ENCODE measurements around the gene BMS1.

- TF ChIP-seq, protein P1, sequence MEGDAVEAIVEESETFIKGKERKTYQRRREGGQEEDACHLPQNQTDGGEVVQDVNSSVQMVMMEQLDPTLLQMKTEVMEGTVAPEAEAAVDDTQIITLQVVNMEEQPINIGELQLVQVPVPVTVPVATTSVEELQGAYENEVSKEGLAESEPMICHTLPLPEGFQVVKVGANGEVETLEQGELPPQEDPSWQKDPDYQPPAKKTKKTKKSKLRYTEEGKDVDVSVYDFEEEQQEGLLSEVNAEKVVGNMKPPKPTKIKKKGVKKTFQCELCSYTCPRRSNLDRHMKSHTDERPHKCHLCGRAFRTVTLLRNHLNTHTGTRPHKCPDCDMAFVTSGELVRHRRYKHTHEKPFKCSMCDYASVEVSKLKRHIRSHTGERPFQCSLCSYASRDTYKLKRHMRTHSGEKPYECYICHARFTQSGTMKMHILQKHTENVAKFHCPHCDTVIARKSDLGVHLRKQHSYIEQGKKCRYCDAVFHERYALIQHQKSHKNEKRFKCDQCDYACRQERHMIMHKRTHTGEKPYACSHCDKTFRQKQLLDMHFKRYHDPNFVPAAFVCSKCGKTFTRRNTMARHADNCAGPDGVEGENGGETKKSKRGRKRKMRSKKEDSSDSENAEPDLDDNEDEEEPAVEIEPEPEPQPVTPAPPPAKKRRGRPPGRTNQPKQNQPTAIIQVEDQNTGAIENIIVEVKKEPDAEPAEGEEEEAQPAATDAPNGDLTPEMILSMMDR (IDR thresholded peaks at IDR 0.05), result no peak
- no peak for TF ChIP-seq POLR2AphosphoS5 (IDR thresholded peaks at IDR 0.05)
Measured at GRCh38 chr10:42790835-42791234, 8.2 kb downstream of the BMS1 start.
